Suprapubic skin (tissue), 4 donors: ENCODE data around the gene NFE2L2. TPM values are rescaled to one million over a fixed set of nuclear protein-coding genes. Genes with fewer than 3 reads are reported as not detected.
A peak's percentile ranks its signal among the peaks of the same experiment; 100 is the strongest.
"Not testable (repeated sequence)": the region's sequence is repeated elsewhere in the genome, so short reads cannot be mapped to it uniquely, and the experiment has no call there.

Experiments used
- DNase-seq, 2 donors: peaks; one replicate each; pipeline ENCODE4 v3.0.0-alpha.2; 2019; ENCODE audit warnings: low spot score in 2 of 2
- H3K27ac ChIP-seq: fragments of 200-600 bp; sonication (generic); one replicate; pipeline ENCODE4 v1.5.1; 2019
- H3K27me3 ChIP-seq: fragments of 200-600 bp; sonication (generic); one replicate; pipeline ENCODE4 v1.5.1; 2019
- H3K36me3 ChIP-seq: fragments of 200-600 bp; sonication (generic); one replicate; pipeline ENCODE4 v1.5.1; 2019
- H3K4me1 ChIP-seq: fragments of 200-600 bp; sonication (generic); one replicate; pipeline ENCODE4 v1.5.1; 2019
- H3K4me3 ChIP-seq: fragments of 200-600 bp; sonication (generic); one replicate; pipeline ENCODE4 v1.5.1; 2019; ENCODE audit warnings: mild to moderate bottlenecking
- H3K9me3 ChIP-seq: fragments of 200-600 bp; sonication (generic); one replicate; pipeline ENCODE4 v1.5.1; 2019
- CTCF ChIP-seq, 2 donors: fragments of 200-600 bp in 1 of 2; fragments of 450-650 bp in 1 of 2; sonication (generic) in 1 of 2; IDR thresholded peaks; one replicate each; pipeline ENCODE4 v1.5.1; 2016 to 2019; ENCODE audit warnings: antibody characterized with exemption in 2 of 2, mild to moderate bottlenecking in 1 of 2, moderate library complexity in 1 of 2
- EP300 ChIP-seq: sonication (generic); formaldehyde crosslinking; IDR thresholded peaks from one replicate; pipeline ENCODE4 v1.6.1; 2017; ENCODE audit warnings: antibody characterized with exemption
- POLR2A ChIP-seq, 2 donors: fragments of 450-650 bp; IDR thresholded peaks; one replicate each; pipeline ENCODE4 v1.6.1; 2017; ENCODE audit warnings: antibody characterized with exemption in 2 of 2, mild to moderate bottlenecking in 2 of 2, moderate library complexity in 2 of 2
- POLR2AphosphoS5 ChIP-seq, 3 donors: sonication (generic); formaldehyde crosslinking; IDR thresholded peaks; one replicate each; pipeline ENCODE4 v1.6.1; 2017; ENCODE audit warnings: antibody characterized with exemption in 3 of 3
- WGBS: methylation state at CpG from one replicate; pipeline ENCODE4 v1.1.5; 2018; 5-methylcytosine and 5-hydroxymethylcytosine counted together
- total RNA-seq, 4 donors: library from RNA; depleted of rRNA; stranded (reverse); fragments of >200 nt; gene quantifications; one replicate each; pipeline ENCODE4 v1.1.0, GENCODE V29; 2016

The NFE2L2 gene
- total RNA-seq, 4 donors from 2014 or later: 130 to 180 (median 160) TPM

GRCh38 chr2:177268901-177269300 lies 4.4 kb upstream of the NFE2L2 start:
- H3K27me3 ChIP-seq: no peaks in the 10 kb centered on the region
- H3K27ac ChIP-seq: no peak overlapping the region

GRCh38 chr2:177268187-177268871 lies 3.8 kb upstream of the NFE2L2 start:
- Histone ChIP-seq H3K4me1 (peaks cover 45% of the 10 kb centered on the region), H3K4me3 (no peak overlapping the region), H3K27me3 (no peaks in the 10 kb centered on the region), H3K9me3 (no peaks in the 10 kb centered on the region), H3K36me3 (no peaks in the 10 kb centered on the region), H3K27ac (no peak overlapping the region)
- WGBS: 72% methylated on average over 8 of the region's 8 CpGs
- TF ChIP-seq EP300: no peak
- TF ChIP-seq CTCF (IDR thresholded peaks at IDR 0.05): no peak
- TF ChIP-seq POLR2AphosphoS5 (IDR thresholded peaks at IDR 0.05): no peak
- TF ChIP-seq POLR2A (IDR thresholded peaks at IDR 0.05): no peak
- DNase-seq: no peak

More at GRCh38 chr2:177268901-177269300, 4.4 kb upstream of the NFE2L2 start:
- Histone ChIP-seq H3K4me1 (peaks cover 50% of the 10 kb centered on the region), H3K4me3 (no peak overlapping the region), H3K9me3 (no peaks in the 10 kb centered on the region), H3K36me3 (no peaks in the 10 kb centered on the region)
- DNase-seq: no peak
- TF ChIP-seq CTCF (IDR thresholded peaks at IDR 0.05) (no peak), POLR2A (IDR thresholded peaks at IDR 0.05) (no peak), EP300 (no peak), POLR2AphosphoS5 (IDR thresholded peaks at IDR 0.05) (no peak)
- 92% methylated on average over 7 of the region's 7 CpGs for WGBS

GRCh38 chr2:177266955-177267354 lies 2.4 kb upstream of the NFE2L2 start:
- WGBS: 71% methylated on average over 8 of the region's 8 CpGs
- not testable (repeated sequence) for H3K9me3 ChIP-seq, DNase-seq, H3K36me3 ChIP-seq, H3K4me3 ChIP-seq, H3K27me3 ChIP-seq
- H3K4me1 ChIP-seq: peaks cover 45% of the 10 kb centered on the region
- peak overlapping the region; percentile 100 for H3K27ac ChIP-seq

GRCh38 chr2:177265824-177266817 lies 1.6 kb upstream of the NFE2L2 start:
- H3K4me3 ChIP-seq: peak overlapping the region; percentile 93
- no peak for DNase-seq
- H3K36me3 ChIP-seq: no peaks in the 10 kb centered on the region
- TF ChIP-seq POLR2A (IDR thresholded peaks at IDR 0.05): no peak
- TF ChIP-seq EP300: no peak
- no peak for TF ChIP-seq CTCF (IDR thresholded peaks at IDR 0.05)
- no peak for TF ChIP-seq POLR2AphosphoS5 (IDR thresholded peaks at IDR 0.05)
- H3K27ac ChIP-seq: peak overlapping the region; percentile 100
- no peaks in the 10 kb centered on the region for H3K27me3 ChIP-seq
- 10% methylated on average over 4 of the region's 4 CpGs for WGBS
- no peaks in the 10 kb centered on the region for H3K9me3 ChIP-seq
- peaks cover 53% of the 10 kb centered on the region for H3K4me1 ChIP-seq

- H3K4me3 ChIP-seq: peak overlapping the region; percentile 93
These were observed 276 bp downstream of the NFE2L2 start for GRCh38 chr2:177264209-177264692.

More at GRCh38 chr2:177264209-177264692, 276 bp downstream of the NFE2L2 start:
- Histone ChIP-seq H3K4me1 (peaks cover 65% of the 10 kb centered on the region), H3K9me3 (no peaks in the 10 kb centered on the region), H3K36me3 (no peaks in the 10 kb centered on the region), H3K27me3 (no peaks in the 10 kb centered on the region), H3K27ac (peak overlapping the region; percentile 100)
- no peak for TF ChIP-seq CTCF (IDR thresholded peaks at IDR 0.05)
- DNase-seq: peak in 1 of 2 donors; percentile 83
- WGBS: 0% methylated on average over 13 of the region's 61 CpGs
